ENCODE data around the gene TSPEAR.
A peak's percentile ranks its signal among the peaks of the same experiment; 100 is the strongest.
"Not testable (repeated sequence)": the region's sequence is repeated elsewhere in the genome, so short reads cannot be mapped to it uniquely, and the experiment has no call there.

The TSPEAR gene

GRCh38 chr21:44701541-44701940 is 9.8 kb downstream of the TSPEAR start:
- peak; percentile 84 for DNase-seq

GRCh38 chr21:44701023-44701400 is 10.4 kb downstream of the TSPEAR start:
- DNase-seq: no peak

GRCh38 chr21:44700101-44701022 is 11.0 kb downstream of the TSPEAR start:
- DNase-seq: peak; percentile 24

GRCh38 chr21:44699502-44700001 is 11.8 kb downstream of the TSPEAR start:
- DNase-seq: no peak

- DNase-seq: peak; percentile 95
Observed at GRCh38 chr21:44697811-44698734, 13.3 kb downstream of the TSPEAR start.

GRCh38 chr21:44697172-44697810 is 14.1 kb downstream of the TSPEAR start, which contains the start of gene KRTAP10-12:
TSS of gene KRTAP10-12 (plus strand) at chr21:44697172. CDS start at chr21:44697202, 30 bp downstream.
- peak; percentile 95 for DNase-seq

GRCh38 chr21:44696572-44696971 is 14.8 kb downstream of the TSPEAR start:
- no peak for DNase-seq

GRCh38 chr21:44695641-44696040 is 15.7 kb downstream of the TSPEAR start:
- no peak for DNase-seq

- no peak for DNase-seq
Observed at GRCh38 chr21:44695184-44695583, 16.2 kb downstream of the TSPEAR start.

GRCh38 chr21:44694776-44695175 is 16.6 kb downstream of the TSPEAR start:
- DNase-seq: no peak

GRCh38 chr21:44692798-44693512 is 18.4 kb downstream of the TSPEAR start:
- no peak for DNase-seq

- no peak for DNase-seq
Observed at GRCh38 chr21:44691686-44692085, 19.7 kb downstream of the TSPEAR start.

- not testable (repeated sequence) for DNase-seq
Observed at GRCh38 chr21:44689740-44690139, 21.6 kb downstream of the TSPEAR start.

- peak; percentile 60 for DNase-seq
Observed at GRCh38 chr21:44687671-44688070, 23.7 kb downstream of the TSPEAR start.

- peak; percentile 30 for DNase-seq
Observed at GRCh38 chr21:44686843-44687561, 24.4 kb downstream of the TSPEAR start.

- DNase-seq: no peak
Observed at GRCh38 chr21:44686000-44686781, 25.2 kb downstream of the TSPEAR start.

- DNase-seq: not testable (repeated sequence)
Observed at GRCh38 chr21:44685050-44685449, 26.3 kb downstream of the TSPEAR start.

- DNase-seq: no peak
Observed at GRCh38 chr21:44684483-44684882, 26.9 kb downstream of the TSPEAR start.

GRCh38 chr21:44684077-44684476 is 27.3 kb downstream of the TSPEAR start:
- no peak for DNase-seq

- DNase-seq: no peak
Observed at GRCh38 chr21:44682580-44683151, 28.7 kb downstream of the TSPEAR start.
